AG08396 (cell line): Measurements from ENCODE around the gene FRMD3.
"Not testable (repeated sequence)": the region's sequence is repeated elsewhere in the genome, so short reads cannot be mapped to it uniquely, and the experiment has no call there.

Experiments used
- DNase-seq: peaks from one replicate; pipeline ENCODE4 v3.0.0; 2012; ENCODE audit warnings: low spot score, mixed read lengths

The FRMD3 gene

DNA sequence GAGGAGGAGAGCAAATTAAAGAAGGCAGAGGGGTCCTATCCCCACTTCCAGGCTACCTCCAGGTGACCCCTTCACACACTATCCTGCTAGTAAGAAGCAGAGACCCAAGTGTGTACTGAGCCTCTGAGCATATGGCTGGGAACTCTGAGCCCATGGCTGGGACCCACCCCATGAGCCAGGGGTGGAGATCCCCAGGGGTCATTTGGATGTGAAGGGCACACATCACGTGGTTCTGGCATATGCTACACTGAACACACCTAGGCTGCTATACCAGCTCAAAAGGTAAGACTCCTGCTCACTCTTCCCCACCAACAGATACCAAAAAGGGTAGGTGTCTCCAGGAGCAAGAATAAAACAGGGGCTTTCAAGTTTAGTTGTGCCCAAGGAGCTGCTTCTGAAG is 149.9 kb downstream of the FRMD3 start:
- no peak for DNase-seq

DNA sequence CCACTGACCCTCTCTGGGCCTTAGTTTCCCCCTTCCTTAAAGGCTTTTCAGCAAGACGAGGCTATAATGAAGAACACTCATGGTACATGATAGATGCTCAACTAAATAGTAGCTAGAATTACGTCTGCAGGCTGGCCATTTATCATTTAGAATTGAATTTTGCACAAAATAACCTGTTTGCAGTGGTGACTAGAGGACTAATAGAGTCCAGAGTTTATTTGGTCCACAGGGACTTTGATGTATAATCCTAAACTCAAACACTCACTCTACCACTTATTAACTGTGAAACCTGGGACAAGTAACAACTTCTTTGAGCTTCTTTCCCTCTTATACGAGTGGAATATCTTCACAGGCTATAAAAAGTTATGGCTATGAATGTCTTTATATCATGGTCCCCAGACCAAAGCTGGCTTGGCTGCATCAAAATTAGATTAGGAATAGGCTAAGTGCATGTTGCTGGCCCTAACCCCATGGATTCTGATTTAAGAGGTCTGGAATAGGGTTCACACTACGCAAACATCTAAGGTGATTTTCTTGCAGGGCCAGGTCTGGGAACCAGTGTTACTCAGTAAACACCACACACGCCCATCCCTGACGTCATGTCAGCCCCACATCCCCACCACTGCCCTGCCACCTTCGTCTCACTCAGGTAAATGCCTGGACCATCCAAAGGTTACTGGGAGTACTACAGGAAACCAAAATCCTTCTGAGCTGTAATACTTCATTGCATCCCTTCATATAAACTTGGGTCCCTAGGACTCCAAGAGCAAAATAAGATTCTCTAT is 150.6 kb downstream of the FRMD3 start:
- no peak for DNase-seq

DNA sequence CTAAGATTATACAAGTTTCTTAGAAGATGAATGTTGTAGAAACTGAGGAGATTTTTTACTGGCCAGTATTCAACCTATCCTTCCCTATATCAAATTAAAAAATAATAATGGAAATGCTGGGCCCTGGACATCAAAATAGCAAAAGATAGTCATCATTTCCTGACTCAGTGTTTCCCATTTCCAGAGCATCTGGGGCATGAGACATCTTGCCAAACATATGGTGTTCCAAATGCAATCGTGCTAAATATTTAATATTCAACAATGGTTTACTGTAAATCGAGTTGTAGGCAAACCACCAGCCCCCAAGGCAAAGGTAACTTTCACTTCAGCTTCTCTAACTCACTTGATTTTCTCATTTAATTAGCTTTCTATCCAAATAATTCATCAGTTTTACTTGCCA is 152.9 kb downstream of the FRMD3 start:
- no peak for DNase-seq

GRCh38 chr9:83384214-83384613 is 154.0 kb downstream of the FRMD3 start:
- DNase-seq: no peak

GRCh38 chr9:83383034-83383433 is 155.2 kb downstream of the FRMD3 start:
- DNase-seq: no peak

DNA sequence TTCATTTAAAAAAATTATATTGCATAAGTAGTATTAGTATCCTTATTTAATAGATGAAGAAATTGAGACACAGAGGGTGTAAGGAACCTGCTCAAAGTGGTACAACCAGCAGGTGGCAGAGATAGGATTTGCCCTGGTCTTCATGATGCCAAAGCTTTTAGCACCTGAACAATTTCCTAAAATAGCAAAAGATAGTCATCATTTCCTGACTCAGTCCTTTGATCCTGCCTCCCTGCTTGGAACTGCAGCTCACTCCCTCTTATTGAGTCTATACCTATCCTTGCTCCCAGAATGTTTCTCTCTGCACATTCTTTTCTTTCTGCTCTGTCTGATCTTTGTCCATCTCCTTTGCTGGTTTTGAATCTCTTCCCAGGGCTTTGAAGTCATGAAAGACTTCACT is 155.8 kb downstream of the FRMD3 start:
- DNase-seq: no peak

DNA sequence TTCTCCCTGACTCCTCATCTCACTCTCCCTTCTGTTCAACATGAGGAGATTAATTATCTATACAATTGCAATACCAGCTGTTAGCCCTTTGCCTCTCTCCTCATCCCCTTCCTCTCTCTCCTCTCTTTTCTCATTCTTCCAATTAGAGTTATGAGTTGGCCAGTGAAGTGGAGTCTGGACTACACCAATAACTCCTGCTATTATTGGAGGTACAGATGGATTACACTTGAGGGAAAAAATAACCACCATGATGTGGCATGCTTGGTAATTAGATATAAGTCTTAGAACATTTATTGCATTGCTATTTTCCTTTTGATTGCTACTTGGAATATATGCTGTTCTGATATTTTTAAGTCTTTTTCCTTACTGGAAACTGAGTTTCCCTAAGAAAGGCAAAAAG is 159.2 kb downstream of the FRMD3 start:
- no peak for DNase-seq

DNA sequence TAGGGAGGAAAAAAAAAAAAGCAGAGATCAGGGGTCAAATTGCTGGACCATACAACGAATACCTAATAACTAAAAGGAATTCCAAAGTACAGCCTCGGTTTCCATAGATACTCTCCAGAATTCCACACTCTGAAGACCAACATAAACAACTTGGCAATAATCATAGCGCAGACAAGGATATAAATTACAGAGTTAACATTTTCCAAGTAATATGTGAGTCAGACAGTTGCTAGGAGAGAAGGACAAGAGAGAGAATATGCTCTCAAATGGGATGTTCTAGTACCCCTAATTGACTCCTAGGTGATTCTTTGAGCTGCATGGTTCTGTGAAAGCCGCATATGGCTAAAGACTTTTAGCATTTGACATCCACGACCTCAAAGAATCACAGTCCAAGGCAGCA is 165.2 kb downstream of the FRMD3 start:
- no peak for DNase-seq

- no peak for DNase-seq
Observed at GRCh38 chr9:83367326-83367725, 170.9 kb downstream of the FRMD3 start.

DNA sequence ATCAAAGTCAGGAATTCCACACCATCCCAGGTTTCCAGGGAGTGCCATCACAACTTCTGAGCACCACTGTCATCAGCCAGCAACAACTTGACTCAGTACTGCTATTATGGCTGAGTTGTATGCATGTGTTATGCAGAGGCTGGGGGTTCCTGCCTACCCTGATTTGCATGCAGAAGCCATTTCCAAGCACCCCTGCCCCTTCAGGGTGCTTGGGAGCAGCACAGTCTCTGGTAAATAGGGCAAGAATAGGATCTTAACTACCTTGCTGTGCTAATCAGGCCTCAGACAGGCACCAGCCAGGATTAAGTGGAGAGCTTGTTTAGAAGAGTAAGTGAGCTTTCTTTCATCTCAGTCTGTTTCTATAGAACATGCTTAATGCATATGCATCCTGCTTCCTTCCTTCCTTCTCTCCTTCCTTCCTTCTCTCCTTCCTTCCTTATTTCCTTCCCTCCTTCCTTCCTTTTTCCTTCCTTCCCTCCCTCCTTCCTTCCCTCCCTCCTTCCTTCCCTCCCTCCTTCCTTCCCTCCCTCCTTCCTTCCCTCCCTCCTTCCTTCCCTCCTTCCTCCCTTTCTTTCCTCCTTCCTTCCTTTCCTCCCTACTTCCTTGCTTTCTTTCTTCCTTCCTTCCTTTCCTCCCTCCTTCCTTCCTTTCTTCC is 175.7 kb downstream of the FRMD3 start:
- no peak for DNase-seq

DNA sequence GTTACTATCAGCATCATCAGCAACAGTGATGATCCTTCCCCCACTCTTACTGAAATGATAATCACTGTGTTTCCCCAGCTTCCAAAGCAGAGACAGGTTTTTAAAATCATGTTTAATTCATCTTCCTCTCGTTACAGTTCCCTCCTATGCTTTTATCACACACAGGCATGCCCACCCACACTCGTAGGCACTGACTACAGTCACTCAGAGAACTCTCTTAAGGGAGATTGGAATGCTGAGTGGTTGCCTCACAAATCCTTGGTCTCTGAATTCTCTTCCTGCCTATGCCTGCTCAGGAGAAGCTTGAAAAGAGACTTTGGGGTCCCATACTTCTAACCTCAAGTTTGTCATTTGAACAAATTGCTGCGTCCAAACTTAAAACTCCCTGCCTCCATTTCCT is 179.2 kb downstream of the FRMD3 start:
- no peak for DNase-seq

GRCh38 chr9:83358493-83358892 is 179.7 kb downstream of the FRMD3 start:
- DNase-seq: not testable (repeated sequence)

DNA sequence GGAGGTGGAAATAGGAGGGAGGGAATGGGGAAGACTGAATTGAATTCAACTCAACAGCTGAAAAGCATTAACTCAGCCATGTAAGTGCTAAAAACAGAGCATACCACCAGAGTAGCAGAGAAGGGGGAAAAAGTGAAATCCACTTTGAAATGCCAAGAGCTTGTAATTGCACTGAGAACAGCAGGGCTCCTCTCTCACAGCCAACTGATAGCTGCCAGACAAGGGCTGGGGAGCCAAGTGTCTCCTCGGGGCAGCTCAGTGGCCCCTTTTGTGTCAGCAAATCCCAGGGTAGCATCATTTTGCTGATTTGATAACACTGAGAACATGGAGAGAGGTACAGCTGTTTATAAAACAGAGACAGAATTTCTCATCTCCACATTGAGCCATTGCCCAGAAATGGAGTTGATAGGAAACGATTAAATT is 182.5 kb downstream of the FRMD3 start:
- DNase-seq: no peak

- DNase-seq: peak; percentile 21
Observed at GRCh38 chr9:83355024-83355444, 183.2 kb downstream of the FRMD3 start.

- no peak for DNase-seq
Observed at GRCh38 chr9:83349031-83349430, 189.2 kb downstream of the FRMD3 start.

DNA sequence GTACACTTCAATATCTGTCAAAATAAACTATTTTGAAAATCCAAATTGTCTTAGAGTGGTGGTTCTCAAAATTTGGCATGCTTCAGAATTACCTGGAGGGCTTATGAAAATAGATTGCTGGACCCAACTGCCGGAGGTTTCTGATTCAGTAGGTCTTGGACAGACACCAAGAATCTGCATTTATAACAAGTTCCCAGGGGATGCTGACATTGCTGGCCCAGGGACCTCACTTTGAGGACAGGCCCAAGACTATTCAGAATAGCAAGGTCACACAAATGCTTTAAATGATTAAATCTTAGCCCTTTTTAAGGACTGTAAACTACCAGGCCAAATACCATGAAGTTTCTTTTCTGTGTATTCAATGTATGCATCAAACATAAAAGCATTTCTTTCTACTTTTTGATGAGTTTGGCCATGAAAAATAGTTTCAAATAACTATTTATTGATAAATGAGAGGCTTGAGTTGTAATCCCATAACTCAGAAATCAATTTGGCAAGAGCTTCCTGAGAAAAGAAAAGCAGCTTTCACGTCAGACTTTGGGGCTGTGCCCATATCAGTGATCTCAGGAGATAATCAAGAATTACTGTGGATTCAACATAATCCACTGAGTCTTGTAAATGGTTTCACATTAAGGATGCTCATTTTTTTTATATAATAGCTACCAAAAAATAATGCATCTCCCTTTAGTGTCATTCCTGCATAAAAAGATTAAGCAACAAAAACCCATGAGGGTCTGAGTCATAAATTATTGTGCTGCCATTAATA is 191.4 kb downstream of the FRMD3 start:
- no peak for DNase-seq

DNA sequence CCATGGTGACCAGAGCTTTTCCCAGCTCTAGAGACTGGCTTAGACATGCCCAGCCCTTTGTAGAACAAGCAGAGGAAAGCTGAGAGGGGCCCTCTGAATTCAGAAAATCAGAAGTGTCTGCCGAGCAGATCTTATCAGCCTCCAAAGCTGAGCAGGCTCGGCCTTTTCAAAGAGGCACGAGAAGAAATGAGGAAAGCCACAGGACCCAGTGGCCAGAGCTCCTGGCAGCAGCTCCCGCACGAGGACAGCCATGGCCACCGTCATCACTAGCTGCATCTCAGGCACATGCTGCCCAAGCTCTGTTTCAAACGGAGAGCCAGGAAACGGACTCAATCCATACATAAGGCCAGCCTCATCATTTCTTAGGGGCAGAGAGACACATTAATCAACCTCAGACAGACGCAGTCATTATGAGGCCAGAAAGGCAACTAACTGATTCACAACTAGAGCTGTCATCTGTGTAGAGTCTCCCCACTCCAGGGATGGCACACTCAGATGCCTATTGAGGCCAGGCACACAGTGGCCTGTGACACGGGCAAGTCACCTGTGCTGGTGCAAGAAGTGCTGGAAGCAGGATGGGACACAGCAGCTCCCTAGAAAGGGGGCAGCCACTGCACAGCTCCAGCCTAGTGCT is 194.7 kb downstream of the FRMD3 start:
- no peak for DNase-seq

DNA sequence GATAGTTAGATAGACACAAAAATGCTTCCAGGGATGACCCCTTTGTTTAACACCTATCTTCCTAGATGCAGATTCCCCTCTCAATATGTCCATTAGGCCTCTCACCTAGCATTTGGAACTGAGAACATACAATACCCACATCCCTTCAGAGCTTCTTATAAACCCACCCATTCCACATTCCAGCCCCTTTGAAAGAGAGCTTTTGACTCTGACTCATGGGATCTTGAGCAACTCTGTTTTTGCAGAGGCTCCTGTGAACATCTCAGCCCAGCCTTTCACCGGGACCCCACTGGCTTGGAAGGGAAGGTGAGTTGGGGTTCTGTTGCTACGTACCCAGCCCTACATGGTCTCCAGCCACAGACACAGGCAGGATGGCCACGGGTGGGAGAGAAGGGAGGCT is 195.5 kb downstream of the FRMD3 start:
- DNase-seq: no peak

DNA sequence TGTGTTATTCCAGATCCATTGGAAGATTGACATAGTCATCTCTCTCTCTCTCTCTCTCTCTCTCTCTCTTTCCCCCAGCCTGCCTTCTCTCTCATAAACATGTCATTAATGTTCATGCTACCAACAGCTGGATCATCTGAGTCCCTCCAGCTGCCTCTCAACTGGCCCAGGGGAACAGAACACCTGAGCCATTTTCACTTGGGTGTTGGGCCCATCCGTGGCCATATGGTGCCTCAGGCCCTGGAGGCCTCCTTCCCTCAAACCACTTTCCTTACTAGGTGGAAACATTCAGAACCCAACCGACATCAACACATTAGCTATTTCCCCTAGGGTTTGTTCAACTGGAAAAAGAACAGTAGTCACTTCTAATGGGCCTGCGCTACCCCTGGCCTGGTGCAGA is 196.2 kb downstream of the FRMD3 start:
- DNase-seq: no peak

DNA sequence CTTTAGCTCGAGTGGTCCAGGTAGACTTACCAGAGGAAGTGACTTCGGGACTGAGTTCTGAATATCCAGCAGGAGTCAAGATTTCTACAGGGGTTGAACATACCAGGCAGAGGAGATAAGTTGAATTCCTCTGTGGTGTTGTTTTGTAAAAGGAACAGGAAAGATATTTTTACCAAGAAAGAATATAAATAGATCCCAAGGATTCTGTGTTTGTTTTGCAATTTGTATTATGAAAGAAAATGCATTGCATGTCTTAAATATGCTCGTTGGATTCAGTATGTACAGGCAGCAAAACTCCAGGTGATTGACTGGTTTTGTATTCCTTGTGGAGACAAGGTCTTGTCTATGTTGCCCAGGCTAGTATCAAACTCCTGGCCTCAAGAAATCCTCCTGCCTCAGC is 197.8 kb downstream of the FRMD3 start:
- no peak for DNase-seq

DNA sequence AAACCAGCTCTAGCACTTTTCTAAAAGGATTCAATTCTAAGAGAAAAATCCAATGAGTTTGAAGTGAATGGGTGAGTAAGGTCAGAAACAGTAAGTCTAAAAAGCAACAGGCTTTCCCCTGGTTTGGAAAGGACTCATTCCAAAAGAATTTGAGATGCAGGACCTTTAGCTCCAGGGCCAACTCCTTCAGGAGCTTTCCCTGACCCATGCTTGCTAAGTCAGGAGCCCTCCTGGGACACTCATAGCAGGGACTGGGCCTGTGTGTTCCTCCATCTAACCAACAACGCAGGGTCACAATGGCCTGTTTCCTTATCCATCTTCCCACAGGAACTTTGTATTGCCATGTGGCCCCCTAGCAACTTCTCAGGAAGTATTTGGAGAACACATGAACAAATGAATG is 198.8 kb downstream of the FRMD3 start:
- DNase-seq: no peak

GRCh38 chr9:83336706-83337105 is 201.5 kb downstream of the FRMD3 start:
- DNase-seq: no peak

GRCh38 chr9:83334320-83334719 is 203.9 kb downstream of the FRMD3 start:
- DNase-seq: peak; percentile 68
